Upper lobe of right lung (tissue), 1 donor: ENCODE data around the gene NCK2. TPM values are rescaled to one million over a fixed set of nuclear protein-coding genes. Genes with fewer than 3 reads are reported as not detected.
A peak's percentile ranks its signal among the peaks of the same experiment; 100 is the strongest.

Experiments
- ATAC-seq: fragments of 200-7000 bp; cut with Tn5 transposase; one replicate; pipeline ENCODE4 v1.9.1; 2020; ENCODE audit warnings: mild to moderate bottlenecking, moderate library complexity
- DNase-seq: peaks from one replicate; pipeline ENCODE4 v3.0.0-alpha.2; 2020
- H3K27ac ChIP-seq: fragments of 200-600 bp; one replicate; pipeline ENCODE4 v1.8.0; 2022
- H3K27me3 ChIP-seq: fragments of 200-600 bp; one replicate; pipeline ENCODE4 v1.8.0; 2022; ENCODE audit warnings: mild to moderate bottlenecking
- H3K36me3 ChIP-seq: fragments of 200-600 bp; one replicate; pipeline ENCODE4 v1.8.0; 2022
- H3K4me1 ChIP-seq: fragments of 200-600 bp; one replicate; pipeline ENCODE4 v1.8.0; 2022
- H3K4me3 ChIP-seq: fragments of 200-600 bp; one replicate; pipeline ENCODE4 v1.8.0; 2022; ENCODE audit warnings: mild to moderate bottlenecking
- H3K9me3 ChIP-seq: fragments of 200-600 bp; one replicate; pipeline ENCODE4 v1.8.0; 2022
- intact Hi-C: fragments of 100-400 bp; cut with DNase I; formaldehyde crosslinking; loops from one replicate; pipeline ENCODE4 v1.11.0; 2022
- total RNA-seq: library from RNA; stranded (reverse); fragmentation: NEBNext Ultra II Directional; extraction: Animal tissue kit (Norgen Biotek cat#: 25700); gene quantifications from one replicate; pipeline ENCODE4 v1.2.1, GENCODE V29; 2021
- TF ChIP-seq, protein P1 (sequence below): fragments of 200-600 bp; IDR thresholded peaks from one replicate; pipeline ENCODE4 v1.8.0; 2022; ENCODE audit warnings: antibody characterized with exemption
- donor health status: DM: no; HTN: yes; CAD: no; lungs with severe emphysema.

NCK2 gene
- total RNA-seq, 1 donor from 2014 or later: 49.7 TPM

DNA sequence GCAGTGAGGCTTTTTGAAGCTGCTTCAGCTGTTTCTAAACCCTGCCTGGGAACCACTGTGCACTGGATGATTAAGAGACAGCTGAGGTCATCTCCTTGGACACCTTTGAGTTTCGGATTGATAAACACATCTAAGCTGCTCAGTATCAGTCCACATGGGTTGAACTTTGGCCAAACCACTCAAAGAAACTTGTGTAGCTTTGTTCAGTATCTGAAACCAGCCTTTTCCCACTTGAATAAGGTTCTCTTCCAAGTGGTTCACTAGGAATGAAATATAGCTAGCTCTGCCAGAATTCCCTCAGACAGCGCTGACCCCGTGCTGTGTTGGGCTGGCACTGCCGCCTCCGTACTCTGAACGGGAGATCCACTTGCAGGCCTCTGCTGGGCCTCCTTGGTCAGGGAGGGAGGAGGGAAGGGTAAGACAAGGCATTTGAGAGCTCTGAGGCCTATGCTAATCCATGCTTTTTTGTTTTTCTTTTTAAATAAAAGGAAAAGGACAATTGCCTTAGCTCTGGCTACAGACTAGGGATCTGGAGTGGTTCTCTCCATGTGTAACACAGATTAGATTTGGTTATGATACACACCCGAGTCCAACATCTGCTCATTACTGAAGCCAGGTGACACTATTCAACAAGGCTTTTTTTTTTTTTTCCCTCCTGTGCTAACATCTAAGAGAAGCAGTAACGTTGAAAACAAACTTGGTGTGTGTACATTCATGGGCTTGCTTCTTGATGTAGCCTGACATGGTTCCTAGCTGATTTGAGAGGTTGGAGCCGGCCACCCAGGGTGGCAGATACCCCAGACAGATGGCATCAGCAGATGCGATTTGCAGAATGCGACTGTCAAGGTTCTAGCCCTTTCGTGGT is 67.7 kb downstream of the NCK2 start:
- intact Hi-C loops: no loop called here
- no peak for DNase-seq
- Histone ChIP-seq H3K9me3 (no peaks in the 10 kb centered on the region), H3K27me3 (no peaks in the 10 kb centered on the region), H3K27ac (no peak overlapping the region), H3K4me1 (peaks cover 22% of the 10 kb centered on the region), H3K36me3 (no peaks in the 10 kb centered on the region), H3K4me3 (no peak overlapping the region)
- TF ChIP-seq, protein P1, sequence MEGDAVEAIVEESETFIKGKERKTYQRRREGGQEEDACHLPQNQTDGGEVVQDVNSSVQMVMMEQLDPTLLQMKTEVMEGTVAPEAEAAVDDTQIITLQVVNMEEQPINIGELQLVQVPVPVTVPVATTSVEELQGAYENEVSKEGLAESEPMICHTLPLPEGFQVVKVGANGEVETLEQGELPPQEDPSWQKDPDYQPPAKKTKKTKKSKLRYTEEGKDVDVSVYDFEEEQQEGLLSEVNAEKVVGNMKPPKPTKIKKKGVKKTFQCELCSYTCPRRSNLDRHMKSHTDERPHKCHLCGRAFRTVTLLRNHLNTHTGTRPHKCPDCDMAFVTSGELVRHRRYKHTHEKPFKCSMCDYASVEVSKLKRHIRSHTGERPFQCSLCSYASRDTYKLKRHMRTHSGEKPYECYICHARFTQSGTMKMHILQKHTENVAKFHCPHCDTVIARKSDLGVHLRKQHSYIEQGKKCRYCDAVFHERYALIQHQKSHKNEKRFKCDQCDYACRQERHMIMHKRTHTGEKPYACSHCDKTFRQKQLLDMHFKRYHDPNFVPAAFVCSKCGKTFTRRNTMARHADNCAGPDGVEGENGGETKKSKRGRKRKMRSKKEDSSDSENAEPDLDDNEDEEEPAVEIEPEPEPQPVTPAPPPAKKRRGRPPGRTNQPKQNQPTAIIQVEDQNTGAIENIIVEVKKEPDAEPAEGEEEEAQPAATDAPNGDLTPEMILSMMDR: no peak
- peak; percentile 82 for ATAC-seq

DNA sequence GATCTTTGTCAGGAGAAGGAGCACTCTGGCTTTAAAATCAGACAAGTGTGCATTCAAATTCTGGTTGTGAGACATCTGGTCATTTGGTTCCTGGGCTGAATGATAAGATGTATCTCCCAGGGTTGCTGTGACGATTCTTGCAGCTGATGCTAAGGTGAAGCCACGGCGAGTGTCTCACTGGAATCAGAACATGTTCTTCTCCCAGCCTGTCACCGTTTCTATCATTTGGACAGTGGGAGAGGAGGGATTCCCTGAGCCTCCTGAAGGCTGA is 68.3 kb downstream of the NCK2 start:
- Histone ChIP-seq H3K27ac (no peak overlapping the region), H3K9me3 (no peaks in the 10 kb centered on the region), H3K27me3 (no peaks in the 10 kb centered on the region), H3K4me1 (peaks cover 22% of the 10 kb centered on the region), H3K4me3 (no peak overlapping the region), H3K36me3 (no peaks in the 10 kb centered on the region)
- DNase-seq (no peak), ATAC-seq (no peak)
- intact Hi-C loops: no loop called here
- TF ChIP-seq, protein P1: no peak

DNA sequence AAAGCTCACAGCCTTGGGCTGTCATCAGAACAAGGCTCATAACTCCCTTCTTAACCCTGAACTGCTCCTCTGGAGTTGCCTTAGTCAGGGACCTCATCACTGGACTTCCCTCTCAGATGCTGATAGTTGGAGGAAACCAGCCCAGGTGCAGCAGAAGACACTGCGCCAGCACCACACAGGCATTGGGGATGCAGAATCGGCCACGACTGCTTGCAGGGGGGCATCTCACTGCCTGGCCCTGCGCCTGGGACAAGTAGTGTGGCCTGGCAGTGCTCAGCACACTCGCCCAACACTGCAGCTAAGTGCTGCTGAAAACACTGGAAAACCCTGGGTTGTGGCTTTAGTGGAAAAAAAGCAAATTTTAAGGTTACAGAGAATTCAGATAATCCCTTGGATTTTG is 68.7 kb downstream of the NCK2 start:
- no peaks in the 10 kb centered on the region for H3K9me3 ChIP-seq
- TF ChIP-seq, protein P1: no peak
- DNase-seq (no peak), ATAC-seq (no peak)
- no peak overlapping the region for H3K27ac ChIP-seq
- H3K4me1 ChIP-seq: peaks cover 22% of the 10 kb centered on the region
- H3K4me3 ChIP-seq: no peak overlapping the region
- H3K27me3 ChIP-seq: no peaks in the 10 kb centered on the region
- H3K36me3 ChIP-seq: no peaks in the 10 kb centered on the region
- intact Hi-C loops: no loop called here

DNA sequence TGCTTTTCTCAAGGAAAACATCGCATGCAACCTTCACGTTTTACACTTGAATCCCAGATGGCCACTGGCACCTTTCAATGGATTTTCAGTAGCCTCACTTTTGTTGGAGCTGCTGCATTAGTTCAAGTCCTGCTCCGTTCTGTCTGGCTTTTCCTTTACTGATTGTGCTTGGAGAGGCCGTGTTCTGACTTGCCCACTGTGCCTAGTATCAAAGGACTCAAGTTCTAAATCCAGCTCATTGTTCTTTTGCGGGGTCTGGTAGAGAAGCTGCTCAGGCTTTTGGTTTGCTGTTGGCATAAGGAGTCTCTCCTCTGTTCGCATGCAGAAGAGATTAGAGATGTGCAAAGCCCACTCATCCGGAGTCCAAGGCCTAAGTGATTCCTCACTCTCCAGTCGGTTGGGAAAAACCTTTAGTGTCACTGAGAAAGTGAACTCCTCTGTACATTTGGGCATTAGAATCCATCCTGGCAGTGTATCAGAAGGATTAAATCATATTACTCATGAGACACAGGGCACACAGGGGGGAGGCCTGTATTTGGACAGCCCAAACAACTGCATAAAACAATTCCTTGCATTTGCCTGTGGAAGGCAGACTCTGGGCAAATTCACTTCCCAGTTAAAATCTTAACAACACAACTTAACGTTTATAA is 69.7 kb downstream of the NCK2 start:
- intact Hi-C loops: no loop called here
- DNase-seq (no peak), ATAC-seq (no peak)
- Histone ChIP-seq H3K36me3 (no peaks in the 10 kb centered on the region), H3K4me3 (no peak overlapping the region), H3K9me3 (no peaks in the 10 kb centered on the region), H3K4me1 (peaks cover 22% of the 10 kb centered on the region), H3K27ac (no peak overlapping the region), H3K27me3 (no peaks in the 10 kb centered on the region)
- TF ChIP-seq, protein P1: no peak

- Histone ChIP-seq H3K27me3 (no peaks in the 10 kb centered on the region), H3K4me1 (peaks cover 22% of the 10 kb centered on the region), H3K4me3 (no peak overlapping the region), H3K36me3 (no peaks in the 10 kb centered on the region), H3K27ac (no peak overlapping the region), H3K9me3 (no peaks in the 10 kb centered on the region)
- TF ChIP-seq, protein P1: no peak
- ATAC-seq: no peak
- DNase-seq: no peak
- intact Hi-C loops: no loop called here
These were observed 70.7 kb downstream of the NCK2 start for GRCh38 chr2:105815401-105815800.
